Thymus (tissue), 11 donors: Measurements from ENCODE around the gene OSBPL10. TPM values are rescaled to one million over a fixed set of nuclear protein-coding genes. Genes with fewer than 3 reads are reported as not detected.
"Not testable (repeated sequence)": the region's sequence is repeated elsewhere in the genome, so short reads cannot be mapped to it uniquely, and the experiment has no call there.

Experiments used
- DNase-seq, 9 donors: peaks; one replicate each; pipeline ENCODE4 v3.0.0-alpha.2; 2013; ENCODE audit warnings: low spot score in 9 of 9, low read depth in 6 of 9, missing footprints in 1 of 9
- H3K27ac ChIP-seq, 2 donors: one replicate each; pipeline ENCODE4 v1.5.1; 2013; ENCODE audit warnings: control low read depth in 1 of 2, low read depth in 1 of 2, low read length in 1 of 2, mild to moderate bottlenecking in 1 of 2, moderate library complexity in 1 of 2
- H3K27me3 ChIP-seq, 2 donors: one replicate each; pipeline ENCODE4 v1.5.1; 2013; ENCODE audit warnings: low read length in 1 of 2; ENCODE audit not compliant: control insufficient read depth in 2 of 2, insufficient read depth in 1 of 2
- H3K36me3 ChIP-seq, 2 donors: one replicate each; pipeline ENCODE4 v1.5.1; 2013; ENCODE audit warnings: low read length in 1 of 2, mild to moderate bottlenecking in 1 of 2, moderate library complexity in 1 of 2; ENCODE audit not compliant: control insufficient read depth in 2 of 2, insufficient read depth in 2 of 2
- H3K4me1 ChIP-seq, 2 donors: one replicate each; pipeline ENCODE4 v1.5.1; 2013; ENCODE audit warnings: low read length in 2 of 2; ENCODE audit not compliant: control insufficient read depth in 2 of 2, insufficient read depth in 2 of 2
- H3K4me3 ChIP-seq, 2 donors: one replicate each; pipeline ENCODE4 v1.5.1; 2013; ENCODE audit warnings: low read length in 2 of 2, control low read depth in 1 of 2, mild to moderate bottlenecking in 1 of 2
- H3K9me3 ChIP-seq, 2 donors: one replicate each; pipeline ENCODE4 v1.5.1; 2013; ENCODE audit warnings: low read length in 1 of 2, mild to moderate bottlenecking in 1 of 2; ENCODE audit not compliant: control insufficient read depth in 2 of 2, insufficient read depth in 1 of 2
- WGBS: extraction: QIAGEN DNeasy Blood & Tissue Kit; methylation state at CpG from one replicate; pipeline ENCODE4 v1.1.7; 2013; 5-methylcytosine and 5-hydroxymethylcytosine counted together
- polyA plus RNA-seq: library from polyadenylated mRNA; stranded (reverse); fragments of 200-250 nt; gene quantifications from one replicate; pipeline ENCODE4 v1.2.3, GENCODE V29; 2013
- total RNA-seq: library from RNA; stranded (reverse); fragments of 120-200 nt; gene quantifications from one replicate; pipeline ENCODE4 v1.2.4, GENCODE V29; 2013
- donor health status: healthy.

The OSBPL10 gene
- total and polyA plus RNA-seq, 2 donors = 1.4 to 2.1 TPM

DNA sequence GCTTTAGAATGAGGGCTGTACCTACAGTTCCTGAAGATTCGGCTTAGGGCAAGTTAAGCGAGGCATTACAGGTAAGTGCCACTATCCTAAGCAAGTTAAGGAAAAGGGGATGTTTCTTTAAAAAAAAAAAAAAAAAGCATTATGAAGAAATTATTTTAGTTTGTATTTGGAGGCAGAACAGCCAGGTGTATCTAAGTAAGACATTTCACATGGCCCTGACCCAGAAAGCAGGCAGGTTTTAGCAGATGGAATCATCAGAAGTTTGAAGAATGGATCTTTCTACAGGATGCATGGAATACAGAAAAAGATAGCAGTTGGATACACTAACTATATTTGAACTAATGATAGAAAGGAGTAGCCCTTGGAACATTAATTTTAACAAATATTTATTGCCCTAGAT is 105.6 kb downstream of the OSBPL10 start:
- Histone ChIP-seq H3K9me3 (no peaks in the 10 kb centered on the region), H3K36me3 (no peaks in the 10 kb centered on the region), H3K27me3 (no peaks in the 10 kb centered on the region), H3K4me3 (no peak overlapping the region), H3K27ac (no peak overlapping the region), H3K4me1 (no peaks in the 10 kb centered on the region)
- WGBS = 97% methylated on average over 2 of the region's 2 CpGs
- no peak for DNase-seq

DNA sequence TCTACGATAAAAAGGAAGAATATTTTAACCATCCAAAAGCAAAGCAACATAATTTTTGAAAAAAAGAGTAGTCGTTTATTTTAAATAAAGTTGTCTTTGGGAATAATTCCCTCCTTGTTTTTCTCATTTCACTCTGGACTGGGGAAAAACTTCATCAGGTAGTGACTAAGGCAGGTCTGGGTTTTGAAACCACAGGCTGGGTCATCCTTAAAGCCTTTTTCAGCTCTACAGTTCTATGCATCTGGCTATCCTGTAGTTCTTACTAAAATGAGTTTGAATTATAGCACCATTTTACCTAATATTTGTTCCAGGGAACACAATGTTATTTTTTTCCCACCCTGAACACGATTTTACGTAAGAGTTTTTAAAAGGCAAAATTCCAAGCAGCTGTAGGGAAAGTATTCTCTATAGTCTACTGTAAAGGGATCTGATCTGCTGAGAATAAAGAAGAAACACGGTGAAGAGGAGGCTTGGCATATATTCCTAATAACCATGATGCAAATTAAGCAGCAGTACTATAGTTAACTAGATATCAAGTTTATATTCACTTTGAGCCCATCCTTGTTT is 107.7 kb downstream of the OSBPL10 start:
- no peak overlapping the region for H3K27ac ChIP-seq
- no peak for DNase-seq
- H3K36me3 ChIP-seq = no peaks in the 10 kb centered on the region
- H3K4me1 ChIP-seq = no peaks in the 10 kb centered on the region
- peaks cover 0 to 4% of the 10 kb centered on the region in 2 donors for H3K9me3 ChIP-seq
- no peak overlapping the region for H3K4me3 ChIP-seq
- no peaks in the 10 kb centered on the region for H3K27me3 ChIP-seq
- WGBS = 97% methylated on average over 5 of the region's 5 CpGs

DNA sequence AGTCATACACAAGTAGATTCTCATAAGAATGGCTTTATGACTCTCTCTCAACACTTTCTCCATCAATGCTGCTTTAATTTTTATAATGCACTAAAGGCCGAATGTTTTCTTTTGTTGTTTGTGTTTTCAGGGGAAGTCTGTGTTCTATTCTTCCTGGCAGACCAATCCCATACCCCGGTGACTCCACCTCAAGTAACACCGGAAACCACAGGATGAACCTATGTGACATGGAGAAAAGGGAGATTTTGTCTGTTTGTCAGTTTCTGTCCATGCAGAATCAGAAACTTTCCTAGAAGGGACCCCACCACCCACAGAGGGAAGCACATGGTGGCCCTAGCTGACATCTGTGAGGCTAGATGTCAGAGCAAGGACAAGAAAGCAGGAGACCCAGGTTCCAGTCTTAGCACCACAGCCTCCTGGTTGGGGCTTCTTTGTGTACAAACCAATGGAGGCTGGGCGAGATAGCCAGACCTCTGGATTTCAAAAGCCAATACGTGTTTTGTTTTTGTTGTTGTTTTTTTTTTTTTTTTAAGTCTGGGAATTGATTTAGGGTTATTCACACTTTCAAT is 109.0 kb downstream of the OSBPL10 start:
- Histone ChIP-seq H3K36me3 (no peaks in the 10 kb centered on the region), H3K27ac (no peak overlapping the region), H3K27me3 (no peaks in the 10 kb centered on the region), H3K9me3 (peaks cover 0 to 4% of the 10 kb centered on the region in 2 donors), H3K4me1 (no peaks in the 10 kb centered on the region), H3K4me3 (no peak overlapping the region)
- no peak for DNase-seq
- 94% methylated on average over 5 of the region's 5 CpGs for WGBS

DNA sequence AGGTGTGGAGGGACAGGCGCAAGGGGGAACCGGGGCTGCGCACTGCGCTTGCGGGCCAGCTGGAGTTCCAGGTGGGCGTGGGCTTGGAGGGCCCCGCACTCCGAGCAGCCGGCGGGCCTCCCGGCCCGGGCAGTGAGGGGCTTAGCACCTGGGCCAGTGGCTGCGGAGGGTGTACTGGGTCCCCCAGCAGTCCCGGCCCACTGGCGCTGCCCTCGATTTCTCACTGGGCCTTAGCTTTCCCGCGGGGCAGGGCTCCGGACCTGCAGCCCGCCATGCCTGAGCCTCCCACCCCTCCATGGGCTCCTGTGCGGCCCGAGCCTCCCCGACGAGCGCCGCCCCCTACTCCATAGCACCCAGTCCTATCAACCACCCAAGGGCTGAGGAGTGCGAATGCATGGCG is 111.0 kb downstream of the OSBPL10 start:
- not testable (repeated sequence) for H3K27me3 ChIP-seq, H3K36me3 ChIP-seq, H3K27ac ChIP-seq, H3K4me3 ChIP-seq, DNase-seq, H3K4me1 ChIP-seq, H3K9me3 ChIP-seq
- WGBS = 94% methylated on average over 28 of the region's 28 CpGs

DNA sequence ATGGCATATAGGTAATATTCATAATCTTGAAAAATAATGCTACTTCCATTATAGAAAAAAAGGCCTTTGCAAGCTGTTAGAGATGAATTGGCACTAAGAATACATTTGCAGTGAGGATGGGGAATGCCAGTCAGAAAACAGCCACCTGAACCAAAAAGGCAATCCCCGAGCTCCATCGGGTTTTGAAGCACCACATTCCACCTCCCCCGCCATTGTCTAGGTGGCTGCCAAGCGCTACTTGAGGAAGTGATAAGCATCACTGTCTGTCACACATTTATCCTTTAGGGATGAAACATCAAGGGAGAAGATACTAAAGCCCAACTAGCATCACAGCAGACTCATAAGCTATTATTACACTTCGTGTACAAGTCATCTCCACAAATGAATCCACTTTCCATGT is 112.8 kb downstream of the OSBPL10 start:
- no peak overlapping the region for H3K27ac ChIP-seq
- DNase-seq = no peak
- no peaks in the 10 kb centered on the region for H3K27me3 ChIP-seq
- H3K4me1 ChIP-seq = no peaks in the 10 kb centered on the region
- H3K4me3 ChIP-seq = no peak overlapping the region
- no peaks in the 10 kb centered on the region for H3K36me3 ChIP-seq
- peaks cover 0 to 4% of the 10 kb centered on the region in 2 donors for H3K9me3 ChIP-seq
- 96% methylated on average over 5 of the region's 5 CpGs for WGBS

DNA sequence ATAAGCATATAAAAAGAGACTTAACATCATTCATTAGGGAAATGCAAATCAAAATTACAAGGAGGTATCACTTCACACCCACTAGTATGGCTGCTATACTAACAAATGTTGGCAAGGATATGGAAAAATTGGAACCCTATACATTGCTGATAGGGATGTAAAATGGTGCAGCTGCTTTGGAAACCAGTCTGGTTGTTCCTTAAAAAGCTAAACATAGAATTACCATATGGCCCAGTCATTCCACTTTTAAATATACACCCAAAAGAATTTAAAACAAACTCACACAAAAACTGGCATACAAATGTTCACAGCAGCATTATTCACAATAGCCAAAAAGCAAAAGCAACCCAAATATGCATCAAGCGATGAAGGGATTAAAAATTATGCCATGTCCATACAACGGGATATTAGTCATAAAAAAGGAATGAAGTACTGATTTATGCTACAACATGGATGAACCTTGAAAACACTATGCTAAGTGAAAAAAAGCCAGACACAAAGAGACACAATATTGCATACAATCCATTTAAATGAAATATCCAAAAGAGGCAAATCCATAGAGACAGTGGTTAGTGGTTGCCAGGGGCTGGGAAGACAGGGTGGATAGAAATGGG is 118.3 kb downstream of the OSBPL10 start:
- Histone ChIP-seq H3K27me3 (no peaks in the 10 kb centered on the region), H3K36me3 (no peaks in the 10 kb centered on the region), H3K27ac (no peak overlapping the region), H3K9me3 (no peaks in the 10 kb centered on the region), H3K4me1 (no peaks in the 10 kb centered on the region), H3K4me3 (no peak overlapping the region)
- WGBS = 99% methylated on average over 2 of the region's 2 CpGs
- DNase-seq = no peak

DNA sequence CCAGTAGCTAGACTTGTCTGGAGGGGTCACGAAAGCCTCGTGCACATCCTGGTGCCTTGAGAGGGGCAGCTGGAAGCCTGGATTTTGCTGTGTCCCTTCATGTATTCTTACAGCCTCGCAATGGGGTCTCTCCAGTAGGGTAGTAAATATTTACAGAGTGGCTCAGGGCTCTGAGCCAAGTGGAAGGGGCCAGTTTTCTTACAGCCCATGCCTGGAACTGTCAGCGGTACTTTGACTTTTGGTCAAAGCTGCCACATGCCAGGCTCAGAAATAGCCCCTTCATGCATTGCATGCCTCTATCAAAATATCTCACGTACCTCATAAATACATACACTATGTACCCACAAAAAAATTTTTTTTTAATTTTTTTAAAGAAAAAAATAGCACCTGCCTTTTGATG is 119.2 kb downstream of the OSBPL10 start:
- H3K4me3 ChIP-seq = no peak overlapping the region
- H3K36me3 ChIP-seq = no peaks in the 10 kb centered on the region
- H3K27ac ChIP-seq = no peak overlapping the region
- H3K27me3 ChIP-seq = no peaks in the 10 kb centered on the region
- H3K9me3 ChIP-seq = no peaks in the 10 kb centered on the region
- 86% methylated on average over 5 of the region's 5 CpGs for WGBS
- DNase-seq = no peak
- no peaks in the 10 kb centered on the region for H3K4me1 ChIP-seq

DNA sequence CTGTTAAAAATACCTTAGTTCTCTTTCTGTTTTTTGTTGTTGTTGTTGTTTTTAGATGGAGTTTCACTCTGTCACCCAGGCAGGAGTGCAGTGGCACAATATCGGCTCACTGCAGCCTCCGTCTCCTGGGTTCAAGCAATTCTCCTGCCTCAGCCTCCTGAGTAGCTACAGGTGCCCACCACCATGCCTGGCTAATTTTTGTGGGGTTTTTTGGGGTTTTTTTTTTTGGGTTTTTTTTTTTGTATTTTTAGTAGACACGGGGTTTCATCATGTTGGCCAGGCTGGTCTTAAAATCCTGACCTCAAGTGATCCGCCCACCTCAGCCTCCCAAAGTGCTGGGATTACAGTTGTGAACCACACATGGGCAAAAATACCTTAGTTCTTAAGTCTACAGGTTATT is 120.4 kb downstream of the OSBPL10 start:
- not testable (repeated sequence) for H3K4me1 ChIP-seq, H3K36me3 ChIP-seq, H3K4me3 ChIP-seq, H3K27me3 ChIP-seq, DNase-seq, H3K9me3 ChIP-seq, H3K27ac ChIP-seq
- 98% methylated on average over 4 of the region's 4 CpGs for WGBS

DNA sequence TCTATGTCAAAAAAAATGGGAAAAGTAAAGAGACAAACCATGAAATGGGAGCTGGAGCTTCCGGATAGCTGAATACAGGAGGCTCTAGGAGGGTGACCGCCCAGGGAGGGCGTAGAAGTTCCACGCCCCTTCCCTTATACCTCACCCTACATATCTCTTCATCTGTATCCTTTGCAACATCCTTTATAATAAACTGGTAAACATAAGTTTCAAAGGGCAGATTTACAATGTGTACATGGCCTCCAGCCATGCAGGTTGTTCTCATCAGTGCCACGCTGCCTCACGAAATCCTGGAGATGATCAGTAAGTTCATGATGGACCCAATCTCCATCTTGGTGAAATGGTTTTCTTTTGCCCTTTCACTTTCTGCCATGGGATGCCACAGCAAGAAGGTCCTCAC is 121.8 kb downstream of the OSBPL10 start:
- no peaks in the 10 kb centered on the region for H3K36me3 ChIP-seq
- H3K4me3 ChIP-seq = no peak overlapping the region
- WGBS = 84% methylated on average over 6 of the region's 6 CpGs
- no peaks in the 10 kb centered on the region for H3K27me3 ChIP-seq
- no peaks in the 10 kb centered on the region for H3K9me3 ChIP-seq
- no peak for DNase-seq
- H3K4me1 ChIP-seq = no peaks in the 10 kb centered on the region
- no peak overlapping the region for H3K27ac ChIP-seq
